Amniotic stem cell (primary cell): ENCODE results near the gene HAND2.

ENCODE experiments used
- DNase-seq: peaks from one replicate; lab custom pipeline; 2025; lab: John Stamatoyannopoulos, UW

HAND2 gene

DNA sequence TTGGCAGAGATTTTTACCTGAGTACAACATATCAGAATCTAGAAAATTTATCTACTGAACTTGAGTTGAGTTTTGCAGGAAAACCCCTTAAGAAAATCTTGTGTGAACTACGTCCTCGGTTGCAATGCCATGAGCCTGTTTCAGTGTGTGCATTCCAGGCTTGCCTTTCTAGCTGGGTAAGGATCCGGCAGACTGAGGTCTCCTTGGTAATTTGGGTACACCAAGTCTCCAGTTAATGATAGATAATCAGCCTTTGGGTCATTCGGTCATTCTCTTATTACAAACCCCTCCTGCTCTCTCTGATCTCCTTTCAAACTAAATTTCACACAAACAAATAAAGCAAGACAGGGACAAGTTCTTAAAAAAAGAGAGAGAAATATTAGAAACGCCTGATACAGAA, 5.9 kb upstream of the HAND2 start:
- DNase-seq, result no peak

DNA sequence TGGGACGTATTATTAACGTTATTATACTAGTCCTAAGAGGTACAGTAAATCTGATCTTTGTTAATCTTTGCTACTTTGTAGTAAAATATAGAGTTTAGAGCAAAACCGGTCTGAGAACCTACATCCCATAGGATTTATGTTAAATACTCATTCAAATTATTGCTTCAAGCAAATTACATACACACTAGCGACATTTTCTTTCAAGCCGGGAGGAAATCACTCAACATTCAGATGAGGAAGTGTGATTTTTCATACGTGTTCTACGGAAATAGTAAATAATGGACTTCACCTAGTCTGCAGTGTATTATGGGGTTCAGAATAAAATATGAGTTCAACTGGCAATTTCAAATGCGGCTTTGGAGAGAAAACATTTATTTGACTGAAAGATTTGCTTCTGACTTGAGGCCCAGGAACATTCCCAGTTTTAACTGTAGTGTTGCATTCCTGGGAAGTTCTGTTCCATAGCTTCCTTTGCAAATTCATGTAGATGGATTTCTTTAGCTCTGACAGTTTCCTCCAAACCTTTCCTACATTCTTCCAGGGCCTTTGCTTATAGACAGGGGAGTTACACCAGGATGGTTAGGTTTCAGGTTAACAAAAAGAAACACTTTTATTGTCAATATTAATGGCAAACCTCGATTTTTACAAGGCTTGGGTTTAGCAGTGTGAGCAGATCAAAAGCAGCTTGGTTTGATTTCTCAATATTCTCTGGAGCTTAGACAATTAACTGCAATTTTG, 5.3 kb upstream of the HAND2 start:
- DNase-seq, result no peak

GRCh38 chr4:173534434-173534833, 4.4 kb upstream of the HAND2 start:
- DNase-seq, result no peak

GRCh38 chr4:173532725-173533511, 2.9 kb upstream of the HAND2 start:
- no peak for DNase-seq

DNA sequence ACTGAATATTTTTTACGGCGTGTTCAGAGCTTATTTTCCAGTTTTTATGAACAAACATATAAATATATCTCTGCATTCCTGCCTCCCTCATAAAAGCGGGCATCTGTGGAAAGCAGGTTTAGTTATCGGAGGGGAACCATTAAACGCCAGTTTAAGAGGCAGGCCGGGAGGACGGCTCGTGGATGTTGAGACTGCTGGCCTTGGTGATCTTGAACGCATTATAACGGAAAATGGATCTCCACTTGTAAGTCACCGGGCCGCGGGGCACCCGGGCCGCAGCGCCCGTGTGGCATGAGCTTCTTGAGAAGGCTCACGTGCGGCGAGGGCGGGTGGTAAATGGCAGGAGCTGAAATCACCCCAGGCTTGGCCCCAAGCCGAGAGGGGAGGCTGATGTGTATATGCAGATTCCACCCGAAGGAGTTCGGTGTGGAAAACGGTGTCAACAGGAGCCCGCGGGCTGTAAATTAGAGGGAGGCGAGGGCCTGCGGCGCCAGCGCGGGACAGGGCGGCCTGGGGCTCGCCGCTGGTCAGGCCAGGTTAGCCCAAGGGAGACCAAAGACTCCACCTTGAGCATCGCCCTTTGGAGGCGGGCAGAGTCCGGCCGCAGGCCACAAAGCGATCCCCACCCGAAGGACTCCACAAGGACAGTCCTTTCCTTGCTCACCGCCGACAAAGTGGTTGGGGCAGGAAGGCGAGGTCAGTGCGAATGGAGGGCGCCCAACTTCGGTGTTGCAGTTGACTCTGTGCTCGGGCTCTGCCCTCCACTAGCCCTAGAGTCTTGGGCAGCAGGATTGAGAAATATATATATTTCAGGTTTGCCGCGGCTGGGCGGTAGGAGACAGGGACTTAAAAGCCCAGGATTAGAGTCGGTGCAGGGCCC, 1.3 kb upstream of the HAND2 start:
- no peak for DNase-seq

DNA sequence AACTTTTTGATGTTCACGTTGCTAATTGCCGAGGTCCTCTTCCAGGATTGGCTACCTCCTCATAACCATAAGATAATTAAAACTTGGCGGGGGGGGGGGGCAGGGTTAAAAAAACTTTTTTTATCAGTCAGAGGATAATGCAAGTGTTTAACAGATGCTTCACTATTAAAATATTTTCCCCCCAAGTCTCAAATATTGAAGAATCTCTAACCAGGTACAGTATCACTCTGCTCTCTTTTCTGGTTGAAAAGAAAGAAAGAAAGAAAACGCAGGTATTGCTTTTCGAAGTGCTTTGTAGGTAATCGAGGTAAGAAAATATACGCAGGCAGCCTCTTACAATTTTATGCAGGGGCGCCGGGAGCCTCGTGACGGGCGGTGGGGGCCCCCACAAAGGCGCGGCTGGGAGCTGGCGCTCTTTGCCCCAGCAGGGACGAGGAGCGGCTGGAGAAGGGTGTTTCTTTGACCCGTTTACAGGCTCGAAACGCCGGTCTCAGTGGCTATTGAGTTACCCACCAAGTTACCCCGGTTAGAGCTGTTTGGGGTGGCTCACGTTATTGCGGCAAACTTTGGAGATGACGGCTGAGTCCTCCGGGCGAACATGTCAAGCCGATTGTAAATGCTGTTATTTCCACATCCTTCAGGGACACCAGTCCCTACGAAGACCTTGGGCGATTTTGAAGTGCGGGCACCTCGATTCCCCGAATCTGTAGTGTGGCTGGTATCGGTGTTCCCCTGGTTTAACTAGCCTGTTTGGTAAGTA, 477 bp upstream of the HAND2 start:
- DNase-seq, result no peak

DNA sequence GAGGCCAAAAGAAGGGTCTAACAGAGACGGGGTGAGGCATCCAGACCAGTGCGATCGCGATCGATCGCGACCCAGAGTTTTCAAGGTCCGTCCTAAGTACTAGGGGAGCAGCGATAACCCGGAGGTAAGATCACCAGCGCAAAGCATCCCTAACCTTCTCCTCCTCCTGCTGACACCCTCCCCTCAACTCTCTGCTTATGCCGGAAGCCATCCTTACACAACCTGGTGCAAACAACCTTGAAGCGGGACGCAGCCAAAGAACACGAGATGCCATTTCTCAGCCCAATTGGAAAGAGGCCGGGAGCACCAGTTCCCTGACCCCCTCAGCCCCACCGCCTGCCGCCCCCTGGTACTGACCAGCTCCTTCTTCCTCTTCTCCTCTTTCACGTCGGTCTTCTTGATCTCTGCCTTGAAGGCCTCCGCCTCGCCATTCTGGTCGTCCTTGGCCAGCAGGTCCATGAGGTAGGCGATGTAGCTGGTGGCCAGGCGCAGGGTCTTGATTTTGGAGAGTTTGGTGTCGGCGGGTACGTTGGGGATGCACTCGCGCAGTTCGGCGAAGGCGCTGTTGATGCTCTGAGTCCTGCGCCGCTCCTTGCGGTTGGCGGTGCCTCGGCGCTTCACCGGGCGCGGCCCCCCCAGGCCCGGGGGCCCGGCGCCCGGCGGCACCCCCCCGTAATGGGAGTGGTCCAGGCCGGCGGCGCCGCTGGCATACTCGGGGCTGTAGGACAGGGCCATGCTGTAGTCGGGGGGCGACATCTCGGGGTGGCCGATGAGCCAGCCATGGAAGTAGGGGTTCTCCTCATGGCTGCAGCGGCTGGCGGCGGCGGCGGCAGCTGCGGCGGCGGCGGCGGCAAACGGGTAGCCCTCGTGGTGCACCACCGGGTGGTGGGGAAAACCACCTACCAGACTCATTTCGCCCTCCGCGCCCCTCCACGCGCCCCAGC, 1.4 kb downstream of the HAND2 start:
- DNase-seq, result no peak

DNA sequence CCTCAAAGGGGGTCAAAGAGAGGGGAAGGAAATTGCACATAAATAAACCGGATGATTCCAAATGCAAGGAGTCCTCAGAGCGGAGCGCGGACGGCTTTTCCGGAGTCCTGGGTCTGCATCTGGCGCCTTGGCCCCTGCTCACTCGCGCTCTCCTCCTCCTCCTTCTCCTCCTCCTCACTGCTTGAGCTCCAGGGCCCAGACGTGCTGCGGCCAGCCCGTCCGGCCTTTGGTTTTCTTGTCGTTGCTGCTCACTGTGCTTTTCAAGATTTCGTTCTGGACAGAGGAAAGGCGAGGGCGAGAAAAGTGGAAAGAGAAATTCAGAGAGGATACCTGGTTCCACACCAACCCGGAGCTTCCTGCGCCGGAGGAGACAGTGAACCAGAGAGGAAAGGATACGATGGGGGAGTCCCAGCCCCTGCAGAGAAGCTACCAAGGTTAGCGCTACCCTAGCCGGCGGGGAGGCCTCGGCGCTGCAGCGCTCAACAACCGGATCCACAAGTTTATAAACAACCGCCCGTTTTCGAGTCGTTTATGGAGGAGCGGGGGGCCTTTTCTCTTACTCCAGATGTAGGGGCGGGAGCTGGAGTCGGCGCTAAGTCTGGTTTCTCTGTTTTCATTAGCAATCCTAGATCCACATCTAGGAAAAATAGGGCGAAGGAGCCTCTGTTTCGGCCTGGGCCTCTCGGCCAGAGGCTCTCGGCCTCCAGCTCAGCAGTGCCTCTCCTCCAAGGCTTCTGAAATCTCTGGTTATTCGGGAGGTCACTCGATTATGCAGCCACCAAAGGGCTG, 2.7 kb downstream of the HAND2 start:
- no peak for DNase-seq

GRCh38 chr4:173526724-173527102, 3.3 kb downstream of the HAND2 start:
- no peak for DNase-seq

DNA sequence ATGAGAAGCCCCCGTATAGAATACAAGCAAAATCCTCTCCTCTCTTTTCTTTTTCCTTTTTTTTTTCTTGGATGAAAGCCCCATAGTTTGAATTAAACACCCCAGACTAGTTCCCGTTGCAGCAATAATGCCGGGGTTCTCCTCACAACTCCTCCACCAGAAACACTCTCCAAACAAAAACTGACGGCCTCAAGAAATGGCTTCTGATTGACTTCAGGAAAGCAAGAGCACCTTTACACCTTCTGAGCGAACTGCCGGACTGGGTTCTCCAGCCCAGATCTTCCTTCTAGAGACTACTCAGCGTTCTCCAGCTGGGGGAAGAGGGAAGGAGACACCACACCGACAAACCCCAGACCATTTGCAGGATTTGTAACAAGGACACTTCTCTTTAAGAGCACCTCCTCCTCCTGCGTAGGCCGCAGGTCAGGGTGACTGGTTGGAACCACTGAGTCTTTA, 4.0 kb downstream of the HAND2 start:
- no peak for DNase-seq

DNA sequence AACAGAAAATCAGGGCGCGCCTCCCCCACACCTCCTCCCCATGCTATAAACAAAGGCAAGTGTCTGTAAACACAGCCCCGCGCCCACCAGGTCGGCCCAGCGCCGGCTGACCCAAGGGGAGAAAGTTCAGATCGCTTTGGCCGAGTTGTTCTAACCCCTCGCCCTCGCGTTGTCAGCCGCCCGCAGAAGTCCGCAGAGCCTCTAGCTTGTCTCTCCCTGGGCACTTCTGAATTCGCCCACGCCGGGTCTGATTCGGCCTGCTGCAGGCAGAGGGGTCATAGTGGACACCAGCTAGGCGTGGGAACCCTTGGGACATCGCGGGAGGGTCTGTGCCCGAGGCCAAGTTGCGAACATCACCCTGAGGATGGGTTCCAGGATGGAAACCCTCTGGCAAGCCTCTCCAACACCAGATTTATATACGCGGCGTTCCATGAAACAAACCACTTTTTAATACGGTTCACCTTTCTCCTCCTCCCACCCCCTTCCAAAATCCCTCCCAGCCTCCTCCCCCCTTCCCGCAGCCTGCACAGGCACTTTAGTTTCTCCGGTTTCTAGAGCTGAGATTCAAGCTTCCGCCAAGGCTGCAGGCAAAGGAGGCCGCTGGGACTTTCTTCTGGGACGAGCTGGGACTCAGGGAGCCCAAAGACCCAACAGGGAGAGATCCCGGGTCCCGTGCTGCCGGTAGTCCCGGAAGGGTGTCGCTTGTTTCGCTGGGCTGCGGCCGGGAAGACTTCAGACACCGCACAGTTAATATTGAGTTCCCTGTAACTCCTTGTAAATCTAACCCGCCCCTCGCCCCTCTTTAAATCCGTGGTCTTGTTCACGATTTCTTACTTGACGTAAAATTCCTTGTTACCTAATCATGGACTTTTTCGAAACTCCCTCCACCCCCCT, 4.7 kb downstream of the HAND2 start:
- DNase-seq, result no peak

DNA sequence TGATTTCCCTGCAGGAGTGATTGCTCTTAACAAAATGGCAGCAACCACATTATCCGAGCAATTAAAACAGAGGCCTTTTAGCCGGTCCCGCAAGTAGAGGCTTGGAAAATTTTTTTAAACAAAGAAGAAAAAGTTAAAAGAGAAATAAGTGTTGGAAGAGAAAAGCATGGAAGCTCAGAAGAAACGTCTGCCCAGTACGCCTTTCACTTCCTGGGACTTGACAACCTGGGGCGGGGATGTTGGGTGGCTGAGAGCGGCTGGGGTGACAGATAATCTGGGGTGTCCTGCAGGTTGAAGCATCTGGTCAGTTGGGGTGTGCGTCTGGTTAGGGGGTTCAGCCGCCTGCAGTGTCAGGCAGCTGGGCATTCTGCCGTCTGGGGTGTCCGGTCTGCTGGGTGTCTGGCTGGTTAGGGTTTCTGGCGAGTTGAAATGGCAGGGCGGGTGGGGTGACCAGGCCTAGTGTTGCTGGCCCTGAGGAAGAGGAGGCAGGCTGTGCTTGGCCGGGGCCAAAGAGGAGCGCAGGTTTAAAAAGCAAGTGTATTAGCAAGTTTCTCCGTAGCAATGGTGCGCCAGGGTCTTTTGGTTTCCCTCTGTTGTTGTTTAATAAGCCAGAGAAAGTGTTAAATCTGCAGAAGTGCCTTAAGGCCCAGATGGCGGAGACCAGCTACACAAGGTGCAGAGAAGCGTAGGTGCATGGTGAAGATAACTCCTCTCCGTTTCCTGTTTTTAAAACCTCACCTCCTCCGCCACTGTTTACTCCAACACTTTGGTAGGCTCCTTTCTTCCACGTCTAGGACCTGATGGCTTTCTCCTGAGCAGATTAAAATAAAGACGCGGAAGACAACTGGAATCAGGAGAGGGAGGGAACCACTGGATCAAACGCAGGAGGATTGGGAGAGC, 5.6 kb downstream of the HAND2 start:
- DNase-seq, result no peak

DNA sequence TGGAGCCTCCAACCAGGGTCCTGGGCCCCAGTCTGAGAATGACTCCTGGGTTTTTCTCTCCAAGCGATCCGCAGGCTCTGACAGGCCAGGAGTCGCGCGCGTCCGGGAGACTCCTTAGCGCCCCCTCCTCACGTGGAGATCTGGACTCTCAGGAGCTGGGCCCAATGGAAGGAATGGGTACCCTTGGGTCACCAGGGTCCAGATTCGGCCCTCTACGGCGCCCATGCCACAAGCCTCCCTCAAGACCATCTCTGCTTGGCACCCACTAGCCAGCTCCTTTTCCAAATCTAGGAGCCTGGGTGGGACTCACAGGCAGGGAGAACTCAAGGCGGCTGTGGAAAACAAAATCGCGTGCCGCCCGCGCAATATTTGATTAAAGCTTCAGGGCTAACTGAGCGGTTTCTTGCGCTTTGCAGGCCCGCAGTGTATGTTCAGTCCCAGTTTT, 7.1 kb downstream of the HAND2 start:
- DNase-seq, result no peak

- DNase-seq, result peak; percentile 73
These were observed 7.7 kb downstream of the HAND2 start for GRCh38 chr4:173522160-173522950.

DNA sequence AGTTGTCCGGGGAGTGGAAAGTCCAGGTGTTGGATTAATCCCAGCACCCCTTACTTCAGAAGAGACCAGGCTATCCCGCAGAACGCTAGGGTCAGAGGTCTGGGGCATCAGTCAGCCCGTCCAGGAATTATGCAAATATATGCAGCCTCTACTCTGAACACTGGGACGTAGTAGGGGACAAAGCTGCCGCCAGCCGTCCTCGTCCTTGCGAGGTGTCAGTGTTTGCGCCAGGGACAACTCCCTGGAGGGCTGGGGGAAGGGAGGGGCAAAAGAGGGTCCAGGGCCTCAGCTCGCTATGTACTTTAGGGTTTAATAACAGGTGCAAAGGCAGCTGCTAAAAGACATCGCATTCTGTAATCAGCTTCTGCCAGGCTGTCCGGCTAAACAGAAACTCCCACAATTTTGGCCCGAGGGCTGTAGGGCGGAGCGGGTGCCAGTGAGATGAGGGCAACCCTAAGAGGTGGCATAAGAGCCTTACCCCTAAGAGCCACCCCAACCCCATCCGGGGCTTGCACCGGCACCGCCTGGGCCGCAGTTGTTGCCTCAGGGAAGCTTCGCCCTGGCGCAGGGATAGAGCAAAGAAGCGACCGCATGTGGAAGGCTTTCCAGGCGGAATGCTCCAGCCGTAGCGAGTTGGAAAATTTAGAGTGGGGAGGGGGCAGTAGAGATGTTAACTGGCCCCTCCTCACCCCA, 8.4 kb downstream of the HAND2 start:
- no peak for DNase-seq

DNA sequence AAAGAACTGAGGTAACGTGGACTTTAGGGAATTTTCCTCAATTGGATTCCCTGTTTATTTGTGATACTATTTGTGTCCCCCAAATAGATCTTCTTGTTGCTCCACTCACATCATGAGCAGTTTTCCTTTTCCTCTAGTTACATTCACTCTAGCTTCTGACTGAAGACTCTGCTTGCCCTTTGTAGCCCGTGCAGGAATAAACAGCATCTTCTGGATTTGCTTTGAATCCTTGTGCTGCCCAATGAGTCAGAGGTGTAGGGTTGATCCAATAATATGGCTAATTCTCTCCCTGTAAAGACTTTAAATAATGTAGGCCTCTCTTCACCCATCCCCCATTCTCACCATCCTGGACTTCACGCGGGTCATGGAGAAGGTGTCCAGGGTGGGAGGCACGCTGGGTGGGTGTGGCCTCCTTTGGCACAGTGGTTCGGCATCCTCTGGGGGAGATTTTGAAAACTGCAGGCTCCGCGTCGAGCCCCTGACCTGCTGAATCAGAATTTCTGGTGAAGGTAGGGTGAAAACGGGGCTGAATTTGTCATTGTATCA, 9.0 kb downstream of the HAND2 start:
- no peak for DNase-seq
